H1 (cell line): ENCODE results near the gene BRSK2. TPM values are rescaled to one million over a fixed set of nuclear protein-coding genes. Genes with fewer than 3 reads are reported as not detected.

ENCODE experiments used
- CTCF ChIA-PET: fragments of 300-600 bp; sonication (Branson Sonifier 250); formaldehyde crosslinking; loops from one replicate; lab custom pipeline; 2021; ENCODE audit not compliant: partially characterized antibody; lab: Charles Lee
- POLR2A ChIA-PET: fragments of 300-600 bp; sonication (Branson Sonifier 250); formaldehyde crosslinking; loops from one replicate; lab custom pipeline; 2021; ENCODE audit warnings: inconsistent platforms; ENCODE audit not compliant: partially characterized antibody; lab: Charles Lee
- DNase-seq, 2 experiments: peaks; one replicate each; pipeline versions ENCODE4 v3.0.0 to v3.0.0-alpha.2; 2010 to 2022; ENCODE audit warnings: low spot score in 2 of 2, low read depth in 1 of 2, mixed read lengths in 1 of 2
- FAIRE-seq: peaks from 2 replicates; lab custom pipeline; 2011; peaks lifted over from hg19 to GRCh38; lab: Jason Lieb, UNC
- H2AFZ ChIP-seq: 2 replicates; pipeline ENCODE4 v1.8.1; 2012; ENCODE audit warnings: low read length, inconsistent platforms
- H2AK5ac ChIP-seq: 2 replicates; pipeline ENCODE4 v1.6.1; 2013; ENCODE audit warnings: low read depth, low read length
- H2BK120ac ChIP-seq: replicated peaks from 2 replicates; pipeline ENCODE3; 2013; ENCODE audit warnings: low read depth, low read length, inconsistent platforms
- H2BK12ac ChIP-seq: 2 replicates; pipeline ENCODE4 v1.6.1; 2013; ENCODE audit warnings: low read depth, low read length
- H2BK15ac ChIP-seq: 2 replicates; pipeline ENCODE4 v1.6.1; 2013; ENCODE audit warnings: low read length
- H2BK20ac ChIP-seq: 2 replicates; pipeline ENCODE4 v1.6.1; 2013; ENCODE audit warnings: low read length
- H2BK5ac ChIP-seq: 2 replicates; pipeline ENCODE4 v1.6.1; 2013; ENCODE audit warnings: low read depth, low read length
- H3K14ac ChIP-seq: 2 replicates; pipeline ENCODE4 v1.6.1; 2013; ENCODE audit warnings: inconsistent platforms; ENCODE audit not compliant: insufficient read length
- H3K18ac ChIP-seq: 2 replicates; pipeline ENCODE4 v1.6.1; 2013; ENCODE audit warnings: low read length; ENCODE audit errors: extremely low read depth
- H3K23ac ChIP-seq: 2 replicates; pipeline ENCODE4 v1.6.1; 2013; ENCODE audit warnings: inconsistent platforms; ENCODE audit not compliant: insufficient read length
- H3K23me2 ChIP-seq: 2 replicates; pipeline ENCODE4 v1.6.1; 2013; ENCODE audit warnings: low read depth, low read length
- H3K27ac ChIP-seq: 2 replicates; pipeline ENCODE4 v1.6.1; 2011; ENCODE audit warnings: low read depth, low read length, inconsistent platforms
- H3K27me3 ChIP-seq, 4 experiments: replicated peaks in 1 of 4; 1 replicate in 1 of 4; 2 replicates in 3 of 4; pipeline versions ENCODE4 v1.6.1 to v1.8.1; 2011 to 2013; ENCODE audit warnings: low read length in 3 of 4, mild to moderate bottlenecking in 3 of 4, inconsistent platforms in 2 of 4, mixed read lengths in 2 of 4, moderate library complexity in 1 of 4; ENCODE audit not compliant: control insufficient read depth in 3 of 4, insufficient read depth in 3 of 4; ENCODE audit errors: extremely low read depth in 1 of 4
- H3K36me3 ChIP-seq, 4 experiments: 2 replicates each; pipeline versions ENCODE4 v1.6.1 to v1.8.1; 2011 to 2013; ENCODE audit warnings: mild to moderate bottlenecking in 4 of 4, low read length in 3 of 4, moderate library complexity in 2 of 4, control low read depth in 1 of 4, inconsistent platforms in 1 of 4; ENCODE audit not compliant: insufficient read depth in 4 of 4, control insufficient read depth in 2 of 4
- H3K4ac ChIP-seq: replicated peaks from 2 replicates; pipeline ENCODE3; 2013; ENCODE audit warnings: low read length, low read depth, mixed read lengths, inconsistent platforms; ENCODE audit not compliant: insufficient read length
- H3K4me1 ChIP-seq, 4 experiments: replicated peaks in 1 of 4; 1 replicate in 1 of 4; 2 replicates in 3 of 4; pipeline versions ENCODE4 v1.6.1 to v1.8.1; 2011 to 2013; ENCODE audit warnings: low read length in 3 of 4, inconsistent platforms in 2 of 4, mixed read lengths in 1 of 4; ENCODE audit not compliant: insufficient read depth in 4 of 4, control insufficient read depth in 3 of 4
- H3K4me2 ChIP-seq, 2 experiments: 2 replicates each; pipeline versions ENCODE4 v1.6.1 to v1.8.1; 2011 to 2013; ENCODE audit warnings: low read depth in 2 of 2, low read length in 2 of 2, control low read depth in 1 of 2, inconsistent platforms in 1 of 2, mild to moderate bottlenecking in 1 of 2; ENCODE audit not compliant: insufficient read depth in 1 of 2
- H3K4me3 ChIP-seq, 4 experiments: fragments of 200-600, 300-600 bp in 1 of 4; sonication (generic), shearing (Covaris generic), sonication (Bioruptor Twin) in 1 of 4; 2 replicates each; pipeline versions ENCODE4 v1.5.1 to v1.8.1; 2011 to 2016; ENCODE audit warnings: low read length in 4 of 4, low read depth in 3 of 4, control low read depth in 2 of 4, inconsistent platforms in 2 of 4, mild to moderate bottlenecking in 2 of 4, mixed read lengths in 1 of 4, moderate library complexity in 1 of 4; ENCODE audit not compliant: insufficient read depth in 2 of 4; ENCODE audit errors: extremely low read depth in 1 of 4
- H3K56ac ChIP-seq: replicated peaks from 2 replicates; pipeline ENCODE3; 2013; ENCODE audit warnings: low read depth, mild to moderate bottlenecking, mixed read lengths, low read length, inconsistent platforms; ENCODE audit not compliant: insufficient read length
- H3K79me1 ChIP-seq: 2 replicates; pipeline ENCODE4 v1.6.1; 2013; ENCODE audit warnings: low read depth, low read length, control low read depth
- H3K79me2 ChIP-seq, 2 experiments: 2 replicates each; pipeline versions ENCODE4 v1.6.1 to v1.8.1; 2012 to 2013; ENCODE audit warnings: low read length in 2 of 2, mild to moderate bottlenecking in 2 of 2, inconsistent platforms in 1 of 2; ENCODE audit not compliant: insufficient read depth in 2 of 2, control insufficient read depth in 1 of 2
- H3K9ac ChIP-seq, 4 experiments: replicated peaks in 1 of 4; 1 replicate in 1 of 4; 2 replicates in 3 of 4; pipeline versions ENCODE4 v1.6.1 to v1.8.1; 2011 to 2013; ENCODE audit warnings: low read depth in 3 of 4, low read length in 3 of 4, control low read depth in 2 of 4, mild to moderate bottlenecking in 2 of 4, moderate library complexity in 2 of 4, inconsistent platforms in 1 of 4; ENCODE audit errors: extremely low read depth in 1 of 4
- H3K9me3 ChIP-seq, 2 experiments: 2 replicates each; pipeline versions ENCODE4 v1.6.1 to v1.8.1; 2012 to 2013; ENCODE audit warnings: mild to moderate bottlenecking in 2 of 2, moderate library complexity in 2 of 2, control low read depth in 1 of 2, inconsistent platforms in 1 of 2, low read depth in 1 of 2, low read length in 1 of 2, mixed read lengths in 1 of 2; ENCODE audit not compliant: insufficient read depth in 2 of 2
- H4K20me1 ChIP-seq, 2 experiments: replicated peaks in 1 of 2; 2 replicates each; pipeline versions ENCODE3 to v1.8.1; 2011 to 2013; ENCODE audit warnings: inconsistent platforms in 2 of 2, low read length in 2 of 2, mild to moderate bottlenecking in 1 of 2; ENCODE audit not compliant: insufficient read depth in 2 of 2, control insufficient read depth in 1 of 2
- H4K5ac ChIP-seq: 2 replicates; pipeline ENCODE4 v1.6.1; 2013; ENCODE audit warnings: low read length, low read depth, mixed read lengths, inconsistent platforms; ENCODE audit not compliant: insufficient read length
- H4K8ac ChIP-seq: 2 replicates; pipeline ENCODE4 v1.8.0; 2013; ENCODE audit warnings: mild to moderate bottlenecking, moderate library complexity, low read length, inconsistent platforms; ENCODE audit not compliant: insufficient read depth; ENCODE audit errors: extremely low read depth
- H4K91ac ChIP-seq: replicated peaks from 2 replicates; pipeline ENCODE3; 2013; ENCODE audit warnings: low read length, mixed read lengths, inconsistent platforms; ENCODE audit not compliant: insufficient read length
- CEBPB ChIP-seq: IDR thresholded peaks from 2 replicates; pipeline ENCODE4 v1.6.1; 2012; ENCODE audit warnings: low read depth, low read length
- CHD1 ChIP-seq: IDR thresholded peaks from 2 replicates; pipeline ENCODE4 v1.6.1; 2012; ENCODE audit warnings: low read depth, low read length, improper control_type of control experiment
- CTCF ChIP-seq, 3 experiments: IDR thresholded peaks; 1 replicate in 2 of 3; 2 replicates in 1 of 3; pipeline versions ENCODE4 v1.5.1 to v1.6.1; 2011; ENCODE audit warnings: low read length in 3 of 3, mild to moderate bottlenecking in 3 of 3, inconsistent platforms in 2 of 3, low read depth in 1 of 3, moderate library complexity in 1 of 3; ENCODE audit not compliant: insufficient read depth in 1 of 3; ENCODE audit errors: control extremely low read depth in 1 of 3
- EGR1 ChIP-seq: IDR thresholded peaks from 2 replicates; pipeline ENCODE4 v1.6.1; 2011; ENCODE audit warnings: low read depth, low read length, borderline replicate concordance
- TAF1 ChIP-seq: IDR thresholded peaks from 2 replicates; pipeline ENCODE4 v1.6.1; 2011; ENCODE audit warnings: mild to moderate bottlenecking, low read depth, low read length
- WGBS, 2 experiments: shearing (Covaris generic) in 1 of 2; methylation state at CpG; one replicate each; pipeline versions ENCODE4 v1.1.6 to v1.1.7; 2013 to 2015; ENCODE audit warnings: low lambda C conversion rate in 2 of 2, mixed read lengths in 2 of 2, inconsistent platforms in 1 of 2, low coverage in 1 of 2, missing lambda C conversion rate in 1 of 2; ENCODE audit not compliant: insufficient replicate concordance in 2 of 2, insufficient coverage in 1 of 2, insufficient read length in 1 of 2; ENCODE audit errors: extremely low coverage in 1 of 2, missing lambda C conversion rate in 1 of 2; 5-methylcytosine and 5-hydroxymethylcytosine counted together
- polyA plus RNA-seq, 7 experiments: library from polyadenylated mRNA; depleted of rRNA in 3 of 7; stranded (reverse) in 5 of 7; unstranded in 2 of 7; fragments of >200 nt in 5 of 7; fragments of 200-250 nt in 2 of 7; gene quantifications; 1 replicate in 5 of 7; 2 replicates in 1 of 7; 4 replicates in 1 of 7; pipeline versions ENCODE4 v1.2.1 to v1.2.3, GENCODE V29; 2011 to 2013; ENCODE audit warnings: missing spikeins in 2 of 7, mixed read lengths in 2 of 7
- total RNA-seq: library from RNA; stranded (reverse); fragmentation: NEBNext Ultra II Directional; extraction: Animal tissue kit (Norgen Biotek cat#: 25700); gene quantifications from 2 replicates; pipeline ENCODE4 v1.2.1, GENCODE V29; 2021

Gene BRSK2
- total and polyA plus RNA-seq, 2 of the 8 experiments (the other 6 are each of a cell fraction or from before 2014, with no cell fraction given): 17.3 to 27.1 TPM

GRCh38 chr11:1407668-1408067 lies 17.9 kb downstream of the BRSK2 start:
- no peak for FAIRE-seq
- Histone ChIP-seq H3K9me3 (peaks cover 0 to 9% of the 10 kb centered on the region in 2 experiments; a peak in 2 of 4 replicates), H2BK5ac (no peak overlapping the region), H2BK12ac (no peak overlapping the region), H3K4ac (no peak overlapping the region), H2BK20ac (no peak overlapping the region), H4K5ac (no peak overlapping the region), H3K79me1 (peaks cover 21% of the 10 kb centered on the region), H2BK120ac (no peak overlapping the region), H3K9ac (no peak overlapping the region), H3K27ac (no peak overlapping the region), H2AK5ac (no peak overlapping the region), H4K91ac (no peak overlapping the region), H3K4me3 (no peak overlapping the region), H4K20me1 (peaks cover 19 to 27% of the 10 kb centered on the region in 2 experiments), H3K4me2 (no peak overlapping the region), H2BK15ac (no peak overlapping the region), H3K56ac (no peak overlapping the region), H3K27me3 (no peaks in the 10 kb centered on the region), H3K14ac (no peak overlapping the region), H3K79me2 (peaks cover 0 to 11% of the 10 kb centered on the region in 2 experiments; a peak in 3 of 4 replicates), H4K8ac (no peak overlapping the region), H3K23ac (no peak overlapping the region), H3K23me2 (no peaks in the 10 kb centered on the region), H2AFZ (no peak overlapping the region), H3K36me3 (no peaks in the 10 kb centered on the region), H3K18ac (no peak overlapping the region), H3K4me1 (no peaks in the 10 kb centered on the region; a peak in 2 of 7 replicates)
- 67% methylated on average over 6 of the region's 8 CpGs; no CpG with 5 or more reads in 1 of the 2 experiments for WGBS, 2 experiments
- ChIA-PET CTCF (no interaction called here), POLR2A (no interaction called here)
- DNase-seq: no peak
- TF ChIP-seq CEBPB (no peak), CHD1 (no peak), TAF1 (no peak), EGR1 (no peak), CTCF (IDR thresholded peaks at IDR 0.05; ENCODE audit: control extremely low read depth in 1 of 3, insufficient read depth in 1 of 3, low read depth in 1 of 3, low read length in 3 of 3) (no peak)
